ENCODE data around the gene TBC1D24.
"Not testable (repeated sequence)": the region's sequence is repeated elsewhere in the genome, so short reads cannot be mapped to it uniquely, and the experiment has no call there.

Gene TBC1D24

GRCh38 chr16:2435236-2435635 lies 39.7 kb upstream of the TBC1D24 start:
- not testable (repeated sequence) for H3K9me3 ChIP-seq (ENCODE audit: control insufficient read depth, low read depth, low read length); H3K27me3 ChIP-seq (ENCODE audit: control insufficient read depth, insufficient read depth, low read length)

GRCh38 chr16:2436110-2436509 lies 38.8 kb upstream of the TBC1D24 start:
- Histone ChIP-seq H3K4me3 (ENCODE audit: low read length) (no peak overlapping the region), H3K9ac (ENCODE audit: low read length) (no peak overlapping the region), H3K27me3 (ENCODE audit: control insufficient read depth, insufficient read depth, low read length) (no peaks in the 10 kb centered on the region), H3K27ac (ENCODE audit: low read length) (no peak overlapping the region), H3K4me1 (ENCODE audit: control insufficient read depth, low read depth, low read length) (no peaks in the 10 kb centered on the region), H3K36me3 (ENCODE audit: control insufficient read depth, low read depth, low read length) (peaks cover 66% of the 10 kb centered on the region), H3K9me3 (ENCODE audit: control insufficient read depth, low read depth, low read length) (no peaks in the 10 kb centered on the region)

More at GRCh38 chr16:2435236-2435635, 39.7 kb upstream of the TBC1D24 start:
- H3K36me3 ChIP-seq (ENCODE audit: control insufficient read depth, low read depth, low read length) = peaks cover 68% of the 10 kb centered on the region
- not testable (repeated sequence) for H3K27ac ChIP-seq (ENCODE audit: low read length); H3K4me3 ChIP-seq (ENCODE audit: low read length); H3K9ac ChIP-seq (ENCODE audit: low read length); H3K4me1 ChIP-seq (ENCODE audit: control insufficient read depth, low read depth, low read length)

- H3K4me1 ChIP-seq (ENCODE audit: control insufficient read depth, low read depth, low read length) = no peaks in the 10 kb centered on the region
- no peaks in the 10 kb centered on the region for H3K9me3 ChIP-seq (ENCODE audit: control insufficient read depth, low read depth, low read length)
- H3K4me3 ChIP-seq (ENCODE audit: low read length) = no peak overlapping the region
- H3K27me3 ChIP-seq (ENCODE audit: control insufficient read depth, insufficient read depth, low read length) = no peaks in the 10 kb centered on the region
- no peak overlapping the region for H3K9ac ChIP-seq (ENCODE audit: low read length)
- H3K27ac ChIP-seq (ENCODE audit: low read length) = no peak overlapping the region
- peaks cover 61% of the 10 kb centered on the region for H3K36me3 ChIP-seq (ENCODE audit: control insufficient read depth, low read depth, low read length)
Observed at GRCh38 chr16:2437032-2437790, 37.7 kb upstream of the TBC1D24 start.

GRCh38 chr16:2438121-2438520 lies 36.8 kb upstream of the TBC1D24 start:
- peaks cover 52% of the 10 kb centered on the region for H3K36me3 ChIP-seq (ENCODE audit: control insufficient read depth, low read depth, low read length)
- no peak overlapping the region for H3K9ac ChIP-seq (ENCODE audit: low read length)
- H3K4me1 ChIP-seq (ENCODE audit: control insufficient read depth, low read depth, low read length) = no peaks in the 10 kb centered on the region
- no peaks in the 10 kb centered on the region for H3K27me3 ChIP-seq (ENCODE audit: control insufficient read depth, insufficient read depth, low read length)
- no peak overlapping the region for H3K4me3 ChIP-seq (ENCODE audit: low read length)
- no peak overlapping the region for H3K27ac ChIP-seq (ENCODE audit: low read length)
- H3K9me3 ChIP-seq (ENCODE audit: control insufficient read depth, low read depth, low read length) = no peaks in the 10 kb centered on the region

- Histone ChIP-seq H3K9me3 (ENCODE audit: control insufficient read depth, low read depth, low read length) (no peaks in the 10 kb centered on the region), H3K27me3 (ENCODE audit: control insufficient read depth, insufficient read depth, low read length) (no peaks in the 10 kb centered on the region), H3K36me3 (ENCODE audit: control insufficient read depth, low read depth, low read length) (peaks cover 53% of the 10 kb centered on the region), H3K27ac (ENCODE audit: low read length) (no peak overlapping the region), H3K4me3 (ENCODE audit: low read length) (no peak overlapping the region), H3K4me1 (ENCODE audit: control insufficient read depth, low read depth, low read length) (no peaks in the 10 kb centered on the region), H3K9ac (ENCODE audit: low read length) (no peak overlapping the region)
Observed at GRCh38 chr16:2439598-2439997, 35.3 kb upstream of the TBC1D24 start.

- not testable (repeated sequence) for H3K27me3 ChIP-seq (ENCODE audit: control insufficient read depth, insufficient read depth, low read length)
- H3K36me3 ChIP-seq (ENCODE audit: control insufficient read depth, low read depth, low read length) = peaks cover 61% of the 10 kb centered on the region
Observed at GRCh38 chr16:2441143-2441804, 33.7 kb upstream of the TBC1D24 start.

GRCh38 chr16:2443555-2443954 lies 31.4 kb upstream of the TBC1D24 start:
- Histone ChIP-seq H3K4me3 (ENCODE audit: low read length) (no peak overlapping the region), H3K27ac (ENCODE audit: low read length) (no peak overlapping the region), H3K36me3 (ENCODE audit: control insufficient read depth, low read depth, low read length) (peaks cover 56% of the 10 kb centered on the region), H3K9me3 (ENCODE audit: control insufficient read depth, low read depth, low read length) (no peaks in the 10 kb centered on the region), H3K27me3 (ENCODE audit: control insufficient read depth, insufficient read depth, low read length) (no peaks in the 10 kb centered on the region), H3K9ac (ENCODE audit: low read length) (no peak overlapping the region), H3K4me1 (ENCODE audit: control insufficient read depth, low read depth, low read length) (no peaks in the 10 kb centered on the region)

More at GRCh38 chr16:2441143-2441804, 33.7 kb upstream of the TBC1D24 start:
- H3K9me3 ChIP-seq (ENCODE audit: control insufficient read depth, low read depth, low read length); H3K27ac ChIP-seq (ENCODE audit: low read length); H3K4me3 ChIP-seq (ENCODE audit: low read length); H3K4me1 ChIP-seq (ENCODE audit: control insufficient read depth, low read depth, low read length); H3K9ac ChIP-seq (ENCODE audit: low read length): not testable (repeated sequence)

- Histone ChIP-seq H3K4me1 (ENCODE audit: control insufficient read depth, low read depth, low read length) (no peaks in the 10 kb centered on the region), H3K9me3 (ENCODE audit: control insufficient read depth, low read depth, low read length) (no peaks in the 10 kb centered on the region), H3K36me3 (ENCODE audit: control insufficient read depth, low read depth, low read length) (peaks cover 70% of the 10 kb centered on the region), H3K9ac (ENCODE audit: low read length) (no peak overlapping the region), H3K4me3 (ENCODE audit: low read length) (no peak overlapping the region), H3K27me3 (ENCODE audit: control insufficient read depth, insufficient read depth, low read length) (no peaks in the 10 kb centered on the region), H3K27ac (ENCODE audit: low read length) (no peak overlapping the region)
Observed at GRCh38 chr16:2447920-2448583, 26.9 kb upstream of the TBC1D24 start.

GRCh38 chr16:2449118-2449517 lies 25.8 kb upstream of the TBC1D24 start:
- H3K36me3 ChIP-seq (ENCODE audit: control insufficient read depth, low read depth, low read length) = peaks cover 72% of the 10 kb centered on the region
- H3K27me3 ChIP-seq (ENCODE audit: control insufficient read depth, insufficient read depth, low read length) = no peaks in the 10 kb centered on the region
- H3K9me3 ChIP-seq (ENCODE audit: control insufficient read depth, low read depth, low read length) = no peaks in the 10 kb centered on the region
- H3K4me1 ChIP-seq (ENCODE audit: control insufficient read depth, low read depth, low read length) = no peaks in the 10 kb centered on the region
- H3K9ac ChIP-seq (ENCODE audit: low read length) = no peak overlapping the region
- no peak overlapping the region for H3K27ac ChIP-seq (ENCODE audit: low read length)
- H3K4me3 ChIP-seq (ENCODE audit: low read length) = no peak overlapping the region

GRCh38 chr16:2450535-2450934 lies 24.4 kb upstream of the TBC1D24 start:
- Histone ChIP-seq H3K9ac (ENCODE audit: low read length) (no peak overlapping the region), H3K9me3 (ENCODE audit: control insufficient read depth, low read depth, low read length) (no peaks in the 10 kb centered on the region), H3K27me3 (ENCODE audit: control insufficient read depth, insufficient read depth, low read length) (no peaks in the 10 kb centered on the region), H3K4me3 (ENCODE audit: low read length) (no peak overlapping the region), H3K4me1 (ENCODE audit: control insufficient read depth, low read depth, low read length) (no peaks in the 10 kb centered on the region), H3K27ac (ENCODE audit: low read length) (no peak overlapping the region), H3K36me3 (ENCODE audit: control insufficient read depth, low read depth, low read length) (peaks cover 68% of the 10 kb centered on the region)

GRCh38 chr16:2450975-2451381 lies 23.9 kb upstream of the TBC1D24 start:
- Histone ChIP-seq H3K27ac (ENCODE audit: low read length) (no peak overlapping the region), H3K4me3 (ENCODE audit: low read length) (no peak overlapping the region), H3K9ac (ENCODE audit: low read length) (no peak overlapping the region), H3K36me3 (ENCODE audit: control insufficient read depth, low read depth, low read length) (peaks cover 68% of the 10 kb centered on the region), H3K4me1 (ENCODE audit: control insufficient read depth, low read depth, low read length) (no peaks in the 10 kb centered on the region), H3K27me3 (ENCODE audit: control insufficient read depth, insufficient read depth, low read length) (no peaks in the 10 kb centered on the region), H3K9me3 (ENCODE audit: control insufficient read depth, low read depth, low read length) (no peaks in the 10 kb centered on the region)

All from iPS-18a (cell line).